ENCODE data around the gene FSD2. TPM values are rescaled to one million over a fixed set of nuclear protein-coding genes. Genes with fewer than 3 reads are reported as not detected.

Gene FSD2
- total RNA-seq, 1 experiment from 2014 or later: not detected

DNA sequence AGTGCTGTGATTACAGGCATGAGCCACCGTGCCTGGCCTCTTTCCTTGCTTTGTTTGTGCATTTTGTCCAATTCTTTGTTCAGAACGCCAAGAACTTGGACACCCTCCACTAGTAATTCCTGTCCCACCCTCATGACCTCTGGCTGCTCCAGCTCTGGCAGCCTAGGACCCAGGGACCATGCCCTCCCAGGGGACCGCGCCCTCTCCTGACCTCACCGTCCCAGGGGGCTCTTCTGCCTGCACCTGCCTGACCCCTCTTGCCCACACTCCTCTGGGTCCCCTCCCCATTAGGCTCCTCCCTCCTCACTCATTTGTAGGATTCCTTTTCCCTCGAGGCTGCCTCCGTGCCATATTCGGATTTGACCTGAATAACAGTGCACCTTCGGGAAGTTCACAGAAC, 41.1 kb downstream of the FSD2 start:
- H4K5ac ChIP-seq (ENCODE audit: insufficient read length, low read depth, low read length): no peak overlapping the region
- no peaks in the 10 kb centered on the region for H3K79me1 ChIP-seq (ENCODE audit: insufficient read depth, low read depth, low read length, poor library complexity, severe bottlenecking)
- no peaks in the 10 kb centered on the region for H3K79me2 ChIP-seq (ENCODE audit: insufficient read depth, low read length)
- no peaks in the 10 kb centered on the region for H3K27me3 ChIP-seq (ENCODE audit: insufficient read depth, low read length)
- no peaks in the 10 kb centered on the region for H3K23me2 ChIP-seq (ENCODE audit: insufficient read length, low read depth, low read length, poor library complexity, severe bottlenecking)
- H3K18ac ChIP-seq (ENCODE audit: insufficient read length, low read depth, low read length): no peak overlapping the region
- no peak overlapping the region for H3T11ph ChIP-seq (ENCODE audit: low read length)
- no peak overlapping the region for H4K8ac ChIP-seq (replicated peaks; ENCODE audit: insufficient read length, low read depth, low read length)
- H3K23ac ChIP-seq (ENCODE audit: insufficient read length, low read depth, low read length): no peak overlapping the region
- Mint-ChIP-seq H3K27me3 (ENCODE audit: low read depth) (no peaks in the 10 kb centered on the region), H3K4me3 (no peak overlapping the region), H3K36me3 (ENCODE audit: insufficient read depth in 1 of 3, low read depth in 3 of 3) (peaks cover 0 to 2% (median 0%) of the 10 kb centered on the region in 3 experiments; a peak in 2 of 7 replicates), H3K4me1 (peaks cover 4 to 5% of the 10 kb centered on the region in 2 experiments; a peak in 2 of 4 replicates), H3K9me3 (no peaks in the 10 kb centered on the region), H3K27ac (no peak overlapping the region; a peak in 1 of 7 replicates)
- H3K9me3 ChIP-seq (ENCODE audit: control insufficient read depth, low read depth, low read length): no peaks in the 10 kb centered on the region
- no peak overlapping the region for H2BK15ac ChIP-seq (ENCODE audit: low read depth, low read length)
- no peak overlapping the region for H2AFZ ChIP-seq (ENCODE audit: low read length)
- no CpG with 5 or more reads among the region's 9 CpGs for WGBS (ENCODE audit: extremely low coverage, insufficient read length, low lambda C conversion rate)
- H2BK120ac ChIP-seq (ENCODE audit: low read depth, low read length, poor library complexity, severe bottlenecking): no peak overlapping the region
- no peaks in the 10 kb centered on the region for H4K20me1 ChIP-seq (ENCODE audit: control insufficient read depth, insufficient read depth, insufficient read length)
- H4K91ac ChIP-seq (ENCODE audit: insufficient read length, low read depth, low read length): no peak overlapping the region
- H2BK20ac ChIP-seq (ENCODE audit: low read depth, low read length, poor library complexity, severe bottlenecking): no peak overlapping the region
- no peak overlapping the region for H2AK5ac ChIP-seq (ENCODE audit: insufficient read length, low read length)
- no peak overlapping the region for H3K4me2 ChIP-seq (ENCODE audit: insufficient read depth, insufficient read length, low read length)
- no peak overlapping the region for H2BK5ac ChIP-seq (ENCODE audit: insufficient read length, low read length)
- H3K14ac ChIP-seq (ENCODE audit: insufficient read depth, low read length): no peak overlapping the region
- TF ChIP-seq, protein P1, sequence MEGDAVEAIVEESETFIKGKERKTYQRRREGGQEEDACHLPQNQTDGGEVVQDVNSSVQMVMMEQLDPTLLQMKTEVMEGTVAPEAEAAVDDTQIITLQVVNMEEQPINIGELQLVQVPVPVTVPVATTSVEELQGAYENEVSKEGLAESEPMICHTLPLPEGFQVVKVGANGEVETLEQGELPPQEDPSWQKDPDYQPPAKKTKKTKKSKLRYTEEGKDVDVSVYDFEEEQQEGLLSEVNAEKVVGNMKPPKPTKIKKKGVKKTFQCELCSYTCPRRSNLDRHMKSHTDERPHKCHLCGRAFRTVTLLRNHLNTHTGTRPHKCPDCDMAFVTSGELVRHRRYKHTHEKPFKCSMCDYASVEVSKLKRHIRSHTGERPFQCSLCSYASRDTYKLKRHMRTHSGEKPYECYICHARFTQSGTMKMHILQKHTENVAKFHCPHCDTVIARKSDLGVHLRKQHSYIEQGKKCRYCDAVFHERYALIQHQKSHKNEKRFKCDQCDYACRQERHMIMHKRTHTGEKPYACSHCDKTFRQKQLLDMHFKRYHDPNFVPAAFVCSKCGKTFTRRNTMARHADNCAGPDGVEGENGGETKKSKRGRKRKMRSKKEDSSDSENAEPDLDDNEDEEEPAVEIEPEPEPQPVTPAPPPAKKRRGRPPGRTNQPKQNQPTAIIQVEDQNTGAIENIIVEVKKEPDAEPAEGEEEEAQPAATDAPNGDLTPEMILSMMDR (conservative IDR thresholded peaks at IDR 0.05): no peak
- H3K56ac ChIP-seq (ENCODE audit: insufficient read length, low read depth, low read length): no peak overlapping the region
- H3K4me1 ChIP-seq (ENCODE audit: insufficient read depth, low read length): no peaks in the 10 kb centered on the region
- no peak overlapping the region for H2BK12ac ChIP-seq (ENCODE audit: insufficient read length, low read depth, low read length)
- no peak overlapping the region for H3K9ac ChIP-seq (ENCODE audit: extremely low read depth, insufficient read length, low read length)
- H3K27ac ChIP-seq (ENCODE audit: insufficient read length, low read depth, low read length): no peak overlapping the region
- no peak for DNase-seq
- no peak overlapping the region for H3K4ac ChIP-seq (ENCODE audit: low read depth, low read length)
